CD14-positive monocyte (primary cell): ENCODE measurements around the gene SNX19. TPM values are rescaled to one million over a fixed set of nuclear protein-coding genes. Genes with fewer than 3 reads are reported as not detected.

Experiments
- DNase-seq, 3 donors: peaks; one replicate each; pipeline ENCODE4 v3.0.0-alpha.2; 2011 to 2022
- H2AFZ ChIP-seq: 2 replicates; pipeline ENCODE4 v1.6.0; 2012; ENCODE audit warnings: mild to moderate bottlenecking, low read depth, low read length, inconsistent platforms; ENCODE audit not compliant: insufficient read depth, poor library complexity, severe bottlenecking
- H3K27ac ChIP-seq, 2 donors: 1 replicate in 1 of 2; 2 replicates in 1 of 2; pipeline ENCODE4 v1.5.1; 2012 to 2013; ENCODE audit warnings: low read length in 2 of 2, control low read depth in 1 of 2, inconsistent platforms in 1 of 2, low read depth in 1 of 2, mild to moderate bottlenecking in 1 of 2
- H3K27me3 ChIP-seq, 2 donors: one replicate each; pipeline versions ENCODE4 v1.6.0 to v1.6.1; 2011 to 2013; ENCODE audit warnings: low read length in 2 of 2; ENCODE audit not compliant: control insufficient read depth in 2 of 2, insufficient read depth in 2 of 2
- H3K36me3 ChIP-seq, 2 donors: replicated peaks in 1 of 2; 1 replicate in 1 of 2; 2 replicates in 1 of 2; pipeline versions ENCODE4 v1.5.1 to v1.6.1; 2012 to 2013; ENCODE audit warnings: low read length in 2 of 2, control low read depth in 1 of 2, inconsistent platforms in 1 of 2, mild to moderate bottlenecking in 1 of 2; ENCODE audit not compliant: insufficient read depth in 2 of 2, control insufficient read depth in 1 of 2
- H3K4me1 ChIP-seq, 2 donors: 1 replicate in 1 of 2; 2 replicates in 1 of 2; pipeline versions ENCODE4 v1.5.1 to v1.6.1; 2012 to 2013; ENCODE audit warnings: low read length in 2 of 2, control low read depth in 1 of 2, inconsistent platforms in 1 of 2, mild to moderate bottlenecking in 1 of 2, moderate library complexity in 1 of 2; ENCODE audit not compliant: insufficient read depth in 2 of 2, control insufficient read depth in 1 of 2
- H3K4me2 ChIP-seq: replicated peaks from 2 replicates; pipeline ENCODE3; 2012; ENCODE audit warnings: low read length, moderate library complexity, mild to moderate bottlenecking; ENCODE audit not compliant: poor library complexity, severe bottlenecking; ENCODE audit errors: extremely low read depth
- H3K4me3 ChIP-seq, 3 experiments: fragments of 200-600 bp in 1 of 3; sonication (generic) in 1 of 3; replicated peaks in 1 of 3; 1 replicate in 2 of 3; 2 replicates in 1 of 3; pipeline ENCODE4 v1.5.1; 2011 to 2013; ENCODE audit warnings: low read length in 3 of 3, mild to moderate bottlenecking in 3 of 3, control low read depth in 2 of 3, low read depth in 2 of 3, inconsistent platforms in 1 of 3, moderate library complexity in 1 of 3
- H3K79me2 ChIP-seq: 2 replicates; pipeline ENCODE4 v1.6.0; 2012; ENCODE audit warnings: mild to moderate bottlenecking, control low read depth, inconsistent platforms, low read length, moderate library complexity; ENCODE audit not compliant: insufficient read depth
- H3K9ac ChIP-seq: 2 replicates; pipeline ENCODE4 v1.6.0; 2017; ENCODE audit warnings: low read length, mild to moderate bottlenecking; ENCODE audit not compliant: insufficient read depth, poor library complexity, severe bottlenecking
- H3K9me3 ChIP-seq, 2 donors: replicated peaks in 1 of 2; 1 replicate in 1 of 2; 2 replicates in 1 of 2; pipeline versions ENCODE4 v1.5.1 to v1.6.1; 2012 to 2013; ENCODE audit warnings: low read length in 2 of 2, control low read depth in 1 of 2; ENCODE audit not compliant: control insufficient read depth in 1 of 2, insufficient read depth in 1 of 2
- H4K20me1 ChIP-seq: 2 replicates; pipeline ENCODE4 v1.6.0; 2012; ENCODE audit warnings: mild to moderate bottlenecking, low read length, control low read depth, moderate library complexity; ENCODE audit not compliant: insufficient read depth
- H3K27ac Mint-ChIP-seq, 7 donors: one replicate each; pipeline ENCODE4 v1.8.0; 2020; ENCODE audit warnings: mild to moderate bottlenecking in 7 of 7, mixed read lengths in 7 of 7, moderate library complexity in 6 of 7, inconsistent platforms in 2 of 7
- H3K27me3 Mint-ChIP-seq, 3 donors: one replicate each; pipeline ENCODE4 v1.8.0; 2021 to 2022; ENCODE audit warnings: low read depth in 3 of 3, mild to moderate bottlenecking in 3 of 3, mixed read lengths in 3 of 3, moderate library complexity in 3 of 3, inconsistent platforms in 1 of 3
- H3K36me3 Mint-ChIP-seq, 2 donors: one replicate each; pipeline ENCODE4 v1.8.0; 2020; ENCODE audit warnings: mixed read lengths in 2 of 2, inconsistent platforms in 1 of 2, mild to moderate bottlenecking in 1 of 2
- H3K4me1 Mint-ChIP-seq: one replicate; pipeline ENCODE4 v1.8.0; 2020; ENCODE audit warnings: mild to moderate bottlenecking, mixed read lengths
- H3K4me3 Mint-ChIP-seq, 2 donors: one replicate each; pipeline ENCODE4 v1.8.0; 2020; ENCODE audit warnings: mild to moderate bottlenecking in 2 of 2, mixed read lengths in 2 of 2, moderate library complexity in 1 of 2
- H3K9me3 Mint-ChIP-seq, 7 donors: one replicate each; pipeline ENCODE4 v1.8.0; 2020 to 2022; ENCODE audit warnings: mixed read lengths in 7 of 7, mild to moderate bottlenecking in 6 of 7, moderate library complexity in 6 of 7, inconsistent platforms in 2 of 7
- intact Hi-C, 2 donors: fragments of 100-400 bp; cut with micrococcal nuclease; formaldehyde crosslinking; loops; one replicate each; pipeline versions ENCODE4 v1.15.0 to v1.15.1; 2023
- polyA plus RNA-seq, 3 donors: library from polyadenylated mRNA; depleted of rRNA in 1 of 3; unstranded in 2 of 3; stranded (reverse) in 1 of 3; fragments of 300-500 nt in 2 of 3; fragments of >200 nt in 1 of 3; fragmentation: Illumina TruSeq in 2 of 3; gene quantifications; 1 replicate in 2 of 3; 2 replicates in 1 of 3; pipeline ENCODE4 v1.2.3, GENCODE V29; 2012 to 2021
- TF ChIP-seq, protein P1 (sequence below): fragments of 200-600 bp; IDR thresholded peaks from one replicate; pipeline ENCODE4 v1.8.0; 2022; ENCODE audit warnings: antibody characterized with exemption, mild to moderate bottlenecking

Gene SNX19
- polyA plus RNA-seq, 3 donors: 13.6 to 23.3 (median 17.6) TPM

GRCh38 chr11:130837194-130837593 is 79.1 kb downstream of the SNX19 start:
- no peaks in the 10 kb centered on the region for H3K36me3 Mint-ChIP-seq
- H3K27me3 Mint-ChIP-seq: peaks cover 2 to 13% (median 7%) of the 10 kb centered on the region in 3 donors
- no peaks in the 10 kb centered on the region for H3K4me1 ChIP-seq
- H3K27ac ChIP-seq: no peak overlapping the region
- no peak overlapping the region for H2AFZ ChIP-seq
- no peaks in the 10 kb centered on the region for H3K27me3 ChIP-seq
- no peaks in the 10 kb centered on the region for H3K4me1 Mint-ChIP-seq
- no peaks in the 10 kb centered on the region for H4K20me1 ChIP-seq
- no peaks in the 10 kb centered on the region for H3K79me2 ChIP-seq
- intact Hi-C loops: no loop called here
- H3K36me3 ChIP-seq: no peaks in the 10 kb centered on the region
- no peak overlapping the region for H3K9ac ChIP-seq
- no peak overlapping the region for H3K4me3 ChIP-seq
- peaks cover 0 to 3% of the 10 kb centered on the region in 2 donors for H3K9me3 ChIP-seq
- DNase-seq: no peak
- no peak overlapping the region for H3K27ac Mint-ChIP-seq
- TF ChIP-seq, protein P1, sequence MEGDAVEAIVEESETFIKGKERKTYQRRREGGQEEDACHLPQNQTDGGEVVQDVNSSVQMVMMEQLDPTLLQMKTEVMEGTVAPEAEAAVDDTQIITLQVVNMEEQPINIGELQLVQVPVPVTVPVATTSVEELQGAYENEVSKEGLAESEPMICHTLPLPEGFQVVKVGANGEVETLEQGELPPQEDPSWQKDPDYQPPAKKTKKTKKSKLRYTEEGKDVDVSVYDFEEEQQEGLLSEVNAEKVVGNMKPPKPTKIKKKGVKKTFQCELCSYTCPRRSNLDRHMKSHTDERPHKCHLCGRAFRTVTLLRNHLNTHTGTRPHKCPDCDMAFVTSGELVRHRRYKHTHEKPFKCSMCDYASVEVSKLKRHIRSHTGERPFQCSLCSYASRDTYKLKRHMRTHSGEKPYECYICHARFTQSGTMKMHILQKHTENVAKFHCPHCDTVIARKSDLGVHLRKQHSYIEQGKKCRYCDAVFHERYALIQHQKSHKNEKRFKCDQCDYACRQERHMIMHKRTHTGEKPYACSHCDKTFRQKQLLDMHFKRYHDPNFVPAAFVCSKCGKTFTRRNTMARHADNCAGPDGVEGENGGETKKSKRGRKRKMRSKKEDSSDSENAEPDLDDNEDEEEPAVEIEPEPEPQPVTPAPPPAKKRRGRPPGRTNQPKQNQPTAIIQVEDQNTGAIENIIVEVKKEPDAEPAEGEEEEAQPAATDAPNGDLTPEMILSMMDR: no peak
- H3K9me3 Mint-ChIP-seq: peaks cover 0 to 16% (median 8%) of the 10 kb centered on the region in 7 donors
- H3K4me3 Mint-ChIP-seq: no peak overlapping the region
- H3K4me2 ChIP-seq: no peak overlapping the region

- Histone ChIP-seq H3K9ac (no peak overlapping the region), H3K4me3 (no peak overlapping the region), H4K20me1 (no peaks in the 10 kb centered on the region), H3K27ac (no peak overlapping the region), H3K27me3 (no peaks in the 10 kb centered on the region), H3K36me3 (no peaks in the 10 kb centered on the region), H3K79me2 (no peaks in the 10 kb centered on the region), H2AFZ (no peak overlapping the region), H3K4me2 (no peak overlapping the region), H3K9me3 (peaks cover 0 to 3% of the 10 kb centered on the region in 2 donors), H3K4me1 (no peaks in the 10 kb centered on the region)
- intact Hi-C loops: no loop called here
- H3K4me3 Mint-ChIP-seq: no peak overlapping the region
- no peak for DNase-seq
- H3K36me3 Mint-ChIP-seq: no peaks in the 10 kb centered on the region
- no peak overlapping the region for H3K27ac Mint-ChIP-seq
- peaks cover 0 to 9% (median 9%) of the 10 kb centered on the region in 3 donors for H3K27me3 Mint-ChIP-seq
- TF ChIP-seq, protein P1: no peak
- H3K9me3 Mint-ChIP-seq: peaks cover 0 to 16% (median 9%) of the 10 kb centered on the region in 7 donors
- no peaks in the 10 kb centered on the region for H3K4me1 Mint-ChIP-seq
Observed at GRCh38 chr11:130834886-130835285, 81.4 kb downstream of the SNX19 start.
